ENCODE measurements around the gene MARK3.

Gene MARK3

GRCh38 chr14:103398427-103399195 is 13.4 kb downstream of the MARK3 start:
- DNase-seq: no peak

- DNase-seq: no peak
Measured at GRCh38 chr14:103400537-103400936, 15.3 kb downstream of the MARK3 start.

- DNase-seq: no peak
Measured at GRCh38 chr14:103401223-103402214, 16.3 kb downstream of the MARK3 start.

- DNase-seq: no peak
Measured at GRCh38 chr14:103402695-103403094, 17.5 kb downstream of the MARK3 start.

- DNase-seq: no peak
Measured at GRCh38 chr14:103404032-103404918, 19.1 kb downstream of the MARK3 start.

GRCh38 chr14:103404920-103405319 is 19.7 kb downstream of the MARK3 start:
- DNase-seq: no peak

- DNase-seq: no peak
Measured at GRCh38 chr14:103408491-103409155, 23.4 kb downstream of the MARK3 start.

GRCh38 chr14:103416916-103417315 is 31.7 kb downstream of the MARK3 start:
- no peak for DNase-seq

- DNase-seq: no peak
Measured at GRCh38 chr14:103418481-103418818, 33.2 kb downstream of the MARK3 start.

GRCh38 chr14:103421556-103421955 is 36.3 kb downstream of the MARK3 start:
- no peak for DNase-seq

GRCh38 chr14:103423050-103423461 is 37.8 kb downstream of the MARK3 start:
- DNase-seq: no peak

GRCh38 chr14:103427485-103428443 is 42.5 kb downstream of the MARK3 start:
- DNase-seq: no peak

GRCh38 chr14:103428723-103429556 is 43.7 kb downstream of the MARK3 start:
- no peak for DNase-seq

GRCh38 chr14:103430358-103430757 is 45.1 kb downstream of the MARK3 start:
- no peak for DNase-seq

GRCh38 chr14:103432627-103433026 is 47.4 kb downstream of the MARK3 start:
- no peak for DNase-seq

GRCh38 chr14:103433916-103434563 is 48.8 kb downstream of the MARK3 start:
- DNase-seq: no peak

GRCh38 chr14:103434868-103435442 is 49.7 kb downstream of the MARK3 start:
- DNase-seq: no peak

- DNase-seq: no peak
Measured at GRCh38 chr14:103436533-103436932, 51.3 kb downstream of the MARK3 start.

GRCh38 chr14:103442288-103442687 is 57.1 kb downstream of the MARK3 start:
- no peak for DNase-seq
